NCI-H1048 (cell line): ENCODE results near the gene PICK1.
"Not testable (repeated sequence)": the region's sequence is repeated elsewhere in the genome, so short reads cannot be mapped to it uniquely, and the experiment has no call there.

Experiments
- DNase-seq: peaks from one replicate; lab custom pipeline; 2025; lab: John Stamatoyannopoulos, UW

The PICK1 gene

GRCh38 chr22:38115423-38116205 lies 58.4 kb downstream of the PICK1 start:
- no peak for DNase-seq

GRCh38 chr22:38117556-38117955 lies 60.4 kb downstream of the PICK1 start:
- not testable (repeated sequence) for DNase-seq

- DNase-seq = no peak
These were observed 61.0 kb downstream of the PICK1 start for GRCh38 chr22:38118182-38118581.

GRCh38 chr22:38118747-38119146 lies 61.5 kb downstream of the PICK1 start:
- DNase-seq = not testable (repeated sequence)

GRCh38 chr22:38120359-38121110 lies 63.3 kb downstream of the PICK1 start:
- no peak for DNase-seq

- DNase-seq = no peak
These were observed 65.4 kb downstream of the PICK1 start for GRCh38 chr22:38122616-38123015.

GRCh38 chr22:38124236-38124974 lies 67.2 kb downstream of the PICK1 start:
- no peak for DNase-seq

- DNase-seq = no peak
These were observed 67.9 kb downstream of the PICK1 start for GRCh38 chr22:38125038-38125610.
